HCT116 (cell line): ENCODE results near the gene USP33.

Experiments used
- CTCF ChIP-seq, 3 experiments: fragments of 200-600 bp in 1 of 3; sonication (generic) in 1 of 3; IDR thresholded peaks in 2 of 3; conservative IDR thresholded peaks in 1 of 3; 2 replicates each; pipeline ENCODE4 v1.5.1; 2012 to 2017; ENCODE audit warnings: low read depth in 2 of 3, low read length in 2 of 3, antibody characterized with exemption in 1 of 3, borderline replicate concordance in 1 of 3, control low read depth in 1 of 3, mild to moderate bottlenecking in 1 of 3, mixed read lengths in 1 of 3, mixed run types in 1 of 3, moderate library complexity in 1 of 3; ENCODE audit not compliant: insufficient read depth in 1 of 3
- EZH2 ChIP-seq: fragments of 200-600 bp; sonication (generic); IDR thresholded peaks from 2 replicates; pipeline ENCODE4 v1.6.1; 2017; ENCODE audit warnings: antibody characterized with exemption, mixed run types
- EZH2phosphoT487 ChIP-seq: fragments of 200-600 bp; IDR thresholded peaks from 2 replicates; pipeline ENCODE4 v1.6.1; 2018; ENCODE audit warnings: antibody characterized with exemption, borderline replicate concordance
- FOSL1 ChIP-seq: IDR thresholded peaks from 2 replicates; pipeline ENCODE4 v1.6.1; 2012; ENCODE audit warnings: low read depth
- POLR2AphosphoS5 ChIP-seq: IDR thresholded peaks from 2 replicates; pipeline ENCODE4 v1.6.1; 2011; ENCODE audit warnings: mild to moderate bottlenecking, low read depth, low read length, moderate library complexity
- RAD21 ChIP-seq: IDR thresholded peaks from 2 replicates; pipeline ENCODE4 v1.6.1; 2012; ENCODE audit warnings: low read depth, mild to moderate bottlenecking
- REST ChIP-seq: IDR thresholded peaks from 2 replicates; pipeline ENCODE4 v1.6.1; 2012; ENCODE audit warnings: low read depth
- SRF ChIP-seq: IDR thresholded peaks from 2 replicates; pipeline ENCODE4 v1.6.1; 2012; ENCODE audit warnings: low read depth
- ZBTB33 ChIP-seq: IDR thresholded peaks from 2 replicates; pipeline ENCODE4 v1.6.1; 2011; ENCODE audit warnings: mild to moderate bottlenecking, low read length, moderate library complexity; ENCODE audit not compliant: insufficient replicate concordance; ENCODE audit errors: extremely low read depth
- ZNF274 ChIP-seq: fragments of 200-500 bp; sonication (Bioruptor generic); IDR thresholded peaks from 2 replicates; pipeline ENCODE4 v1.6.1; 2014; ENCODE audit warnings: mild to moderate bottlenecking, low read depth, low read length, inconsistent platforms
- TF ChIP-seq, protein P1 (sequence below): IDR thresholded peaks from 2 replicates; pipeline ENCODE4 v1.6.1; 2012

- TF ChIP-seq FOSL1, result no peak
- TF ChIP-seq, protein P1, sequence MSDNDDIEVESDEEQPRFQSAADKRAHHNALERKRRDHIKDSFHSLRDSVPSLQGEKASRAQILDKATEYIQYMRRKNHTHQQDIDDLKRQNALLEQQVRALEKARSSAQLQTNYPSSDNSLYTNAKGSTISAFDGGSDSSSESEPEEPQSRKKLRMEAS, result no peak
- no peak for TF ChIP-seq CTCF (IDR thresholded peaks at IDR 0.05 in 2 of 3, conservative IDR thresholded peaks at IDR 0.05 in 1 of 3; ENCODE audit: borderline replicate concordance in 1 of 3, insufficient read depth in 1 of 3, low read depth in 2 of 3, low read length in 2 of 3)
- TF ChIP-seq ZNF274, result no peak
- TF ChIP-seq SRF, result no peak
- TF ChIP-seq REST, result no peak
- TF ChIP-seq RAD21, result no peak
- no peak for TF ChIP-seq EZH2
- TF ChIP-seq POLR2AphosphoS5, result no peak
- no peak for TF ChIP-seq EZH2phosphoT487
- TF ChIP-seq ZBTB33, result no peak
Measured at GRCh38 chr1:77658271-77658670, 101.4 kb downstream of the USP33 start.
